WTC11 (cell line): ENCODE measurements around the gene ZNF605.

Source experiments
- CTCF ChIP-seq: fragments of 200-600 bp; IDR thresholded peaks from 2 replicates; pipeline ENCODE4 v1.8.0; 2022; ENCODE audit warnings: antibody characterized with exemption
- MXD4 ChIP-seq: fragments of 250-450 bp; sonication (Bioruptor Pico); IDR thresholded peaks from 2 replicates; pipeline ENCODE4 v1.8.0; 2021; ENCODE audit warnings: mild to moderate bottlenecking, moderate library complexity, borderline replicate concordance
- NR3C1 ChIP-seq: sonication (generic); formaldehyde crosslinking; conservative IDR thresholded peaks from 2 replicates; pipeline ENCODE4 v1.8.1; 2023; ENCODE audit warnings: low read depth, mild to moderate bottlenecking, missing genetic modification reagents
- SP1 ChIP-seq: sonication (generic); formaldehyde crosslinking; conservative IDR thresholded peaks from 2 replicates; pipeline ENCODE4 v1.8.1; 2022; ENCODE audit warnings: missing genetic modification reagents
- ZNF138 ChIP-seq: sonication (generic); formaldehyde crosslinking; conservative IDR thresholded peaks from 2 replicates; pipeline ENCODE4 v1.8.1; 2022; ENCODE audit warnings: mild to moderate bottlenecking, moderate library complexity, missing genetic modification reagents

DNA sequence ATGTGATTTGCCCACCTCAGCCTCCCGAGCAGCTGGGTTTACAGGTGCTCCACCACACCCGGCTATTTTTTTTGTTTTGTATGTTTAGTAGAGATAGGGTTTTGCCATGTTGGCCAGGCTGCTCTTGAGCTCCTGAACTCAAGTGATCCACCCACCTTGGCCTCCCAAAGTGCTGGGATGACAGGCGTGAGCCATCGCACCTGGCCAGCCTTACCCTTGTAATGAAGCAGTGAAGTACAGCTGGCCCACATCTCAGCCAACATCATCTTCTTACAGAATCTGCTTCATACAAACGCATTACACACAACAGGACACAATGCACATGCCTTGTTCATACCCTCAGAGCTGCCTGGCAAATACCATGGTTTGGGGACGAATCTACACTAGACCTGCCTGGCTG, 37.4 kb downstream of the ZNF605 start:
- TF ChIP-seq NR3C1 (CRISPR knock-in tag) (no peak), CTCF (no peak), SP1 (no peak), MXD4 (CRISPR knock-in tag) (no peak), ZNF138 (CRISPR knock-in tag) (no peak)
